ENCODE measurements around the gene VSIG8.

DNA sequence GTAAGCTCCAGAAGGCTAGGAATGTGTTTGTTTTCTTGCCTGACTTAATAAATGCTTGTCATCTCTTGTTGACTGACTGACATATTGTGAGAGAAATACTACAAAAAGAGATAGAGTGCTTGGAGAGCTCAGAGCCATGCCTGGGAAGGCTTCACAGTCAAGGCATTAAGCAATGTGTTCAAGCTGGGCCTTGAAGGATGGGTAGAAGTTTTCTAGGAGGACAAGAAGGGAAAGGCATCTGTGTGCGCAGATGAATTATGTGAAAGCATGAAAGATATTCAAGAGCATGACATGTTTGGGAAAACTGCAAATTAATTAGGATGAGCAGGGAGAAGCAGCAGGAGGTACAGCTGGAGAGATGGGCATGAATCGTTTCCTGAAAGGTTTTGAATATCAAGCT, 30.1 kb downstream of the VSIG8 start:
- TF ChIP-seq, protein P1, sequence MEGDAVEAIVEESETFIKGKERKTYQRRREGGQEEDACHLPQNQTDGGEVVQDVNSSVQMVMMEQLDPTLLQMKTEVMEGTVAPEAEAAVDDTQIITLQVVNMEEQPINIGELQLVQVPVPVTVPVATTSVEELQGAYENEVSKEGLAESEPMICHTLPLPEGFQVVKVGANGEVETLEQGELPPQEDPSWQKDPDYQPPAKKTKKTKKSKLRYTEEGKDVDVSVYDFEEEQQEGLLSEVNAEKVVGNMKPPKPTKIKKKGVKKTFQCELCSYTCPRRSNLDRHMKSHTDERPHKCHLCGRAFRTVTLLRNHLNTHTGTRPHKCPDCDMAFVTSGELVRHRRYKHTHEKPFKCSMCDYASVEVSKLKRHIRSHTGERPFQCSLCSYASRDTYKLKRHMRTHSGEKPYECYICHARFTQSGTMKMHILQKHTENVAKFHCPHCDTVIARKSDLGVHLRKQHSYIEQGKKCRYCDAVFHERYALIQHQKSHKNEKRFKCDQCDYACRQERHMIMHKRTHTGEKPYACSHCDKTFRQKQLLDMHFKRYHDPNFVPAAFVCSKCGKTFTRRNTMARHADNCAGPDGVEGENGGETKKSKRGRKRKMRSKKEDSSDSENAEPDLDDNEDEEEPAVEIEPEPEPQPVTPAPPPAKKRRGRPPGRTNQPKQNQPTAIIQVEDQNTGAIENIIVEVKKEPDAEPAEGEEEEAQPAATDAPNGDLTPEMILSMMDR (IDR thresholded peaks at IDR 0.05) = no peak
- no peak for TF ChIP-seq POLR2A (IDR thresholded peaks at IDR 0.05)
